ENCODE data around the gene PRPF6.
"Not testable (repeated sequence)": the region's sequence is repeated elsewhere in the genome, so short reads cannot be mapped to it uniquely, and the experiment has no call there.

The PRPF6 gene

GRCh38 chr20:64012385-64013154, 31.6 kb downstream of the PRPF6 start:
- DNase-seq (ENCODE audit: low read depth in 2 of 2) = not testable (repeated sequence)

DNA sequence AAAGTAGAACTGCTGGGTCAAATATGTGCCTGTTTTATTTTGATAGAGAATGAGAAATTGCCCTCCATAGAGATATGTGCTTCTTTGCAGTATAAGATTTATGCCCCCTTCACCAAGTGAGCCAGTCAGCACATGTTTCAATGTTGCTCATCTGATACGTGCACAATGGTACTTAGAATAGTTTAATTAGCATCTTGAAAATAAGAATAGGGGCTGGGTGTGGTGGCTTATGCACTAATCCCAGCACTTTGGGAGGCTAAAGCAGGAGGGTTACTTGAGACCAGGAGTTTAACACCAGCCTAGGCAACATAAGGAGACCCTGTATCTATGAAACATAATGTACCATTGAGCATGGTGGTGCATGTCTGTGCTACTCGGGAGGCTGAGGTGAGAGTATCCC, 34.7 kb downstream of the PRPF6 start:
- DNase-seq (ENCODE audit: low read depth in 2 of 2) = no peak

DNA sequence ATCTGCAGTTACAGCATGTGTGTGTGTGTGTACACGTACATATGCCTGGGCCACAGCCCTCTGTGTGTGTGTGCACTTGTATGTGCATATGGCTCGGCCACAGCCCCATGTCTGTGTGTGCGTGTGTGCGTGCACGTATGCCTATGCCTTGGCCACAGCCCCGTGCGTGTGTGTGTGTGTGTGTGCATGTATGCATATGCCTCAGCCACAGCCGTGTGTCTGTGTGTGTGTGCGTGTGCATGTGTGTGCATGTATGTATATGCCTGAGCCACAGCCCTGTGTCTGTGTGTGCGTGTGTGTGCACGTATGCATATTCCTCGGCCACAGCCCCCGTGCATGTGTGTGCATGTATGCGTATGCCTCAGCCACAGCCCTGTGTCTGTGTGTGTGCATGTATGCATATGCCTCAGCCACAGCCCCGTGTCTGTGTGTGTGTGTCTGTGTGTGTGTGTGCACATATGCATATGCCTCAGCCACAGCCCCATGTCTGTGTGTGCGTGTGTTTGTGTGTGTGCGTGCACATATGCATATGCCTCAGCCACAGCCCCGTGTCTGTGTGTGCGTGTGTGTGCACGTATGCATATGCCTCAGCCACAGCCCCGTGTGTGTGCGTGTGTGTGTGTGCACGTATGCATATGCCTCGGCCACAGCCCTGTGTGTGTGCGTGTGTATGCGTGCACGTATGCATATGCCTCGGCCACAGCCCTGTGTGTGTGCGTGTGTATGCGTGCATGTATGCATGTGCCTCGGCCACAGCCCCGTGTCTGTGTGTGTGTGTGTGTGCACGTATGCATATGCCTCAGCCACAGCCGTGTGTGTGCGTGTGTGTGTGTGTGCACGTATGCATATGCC, 40.4 kb downstream of the PRPF6 start:
- no peak for DNase-seq (ENCODE audit: low read depth in 2 of 2)

DNA sequence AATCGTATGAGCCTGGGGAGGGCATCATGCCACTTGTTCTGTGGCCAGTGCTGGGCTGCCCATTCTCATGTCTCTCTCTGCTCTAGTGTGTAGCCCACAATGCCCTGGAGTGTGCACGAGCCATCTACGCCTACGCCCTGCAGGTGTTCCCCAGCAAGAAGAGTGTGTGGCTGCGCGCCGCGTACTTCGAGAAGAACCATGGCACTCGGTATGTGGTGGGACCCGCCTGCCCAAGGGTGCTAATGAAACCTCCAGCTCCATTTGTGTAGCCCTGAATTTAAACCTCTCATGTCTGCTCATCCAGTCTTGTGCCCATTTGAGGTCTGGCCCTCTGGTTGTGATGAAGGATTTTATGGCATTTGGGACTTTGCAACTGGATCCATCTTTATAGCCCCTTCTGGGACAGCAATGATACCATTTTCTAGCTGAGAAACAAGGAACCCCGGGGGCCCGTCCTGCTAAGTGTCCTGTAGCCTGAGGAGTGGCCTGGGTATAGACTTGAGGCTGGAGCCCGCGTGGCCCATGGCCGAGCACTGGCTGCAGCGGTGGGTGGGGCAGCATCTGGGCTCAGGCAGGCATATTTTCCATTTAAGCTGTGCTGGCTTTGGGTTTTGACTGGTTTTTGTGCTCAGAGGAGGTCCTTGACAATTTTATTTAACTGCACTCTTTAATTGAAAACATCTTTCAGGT, 41.9 kb downstream of the PRPF6 start:
- DNase-seq (ENCODE audit: low read depth in 2 of 2) = no peak

- DNase-seq (ENCODE audit: low read depth in 2 of 2) = no peak
These were observed 42.6 kb downstream of the PRPF6 start for GRCh38 chr20:64023361-64024140.

DNA sequence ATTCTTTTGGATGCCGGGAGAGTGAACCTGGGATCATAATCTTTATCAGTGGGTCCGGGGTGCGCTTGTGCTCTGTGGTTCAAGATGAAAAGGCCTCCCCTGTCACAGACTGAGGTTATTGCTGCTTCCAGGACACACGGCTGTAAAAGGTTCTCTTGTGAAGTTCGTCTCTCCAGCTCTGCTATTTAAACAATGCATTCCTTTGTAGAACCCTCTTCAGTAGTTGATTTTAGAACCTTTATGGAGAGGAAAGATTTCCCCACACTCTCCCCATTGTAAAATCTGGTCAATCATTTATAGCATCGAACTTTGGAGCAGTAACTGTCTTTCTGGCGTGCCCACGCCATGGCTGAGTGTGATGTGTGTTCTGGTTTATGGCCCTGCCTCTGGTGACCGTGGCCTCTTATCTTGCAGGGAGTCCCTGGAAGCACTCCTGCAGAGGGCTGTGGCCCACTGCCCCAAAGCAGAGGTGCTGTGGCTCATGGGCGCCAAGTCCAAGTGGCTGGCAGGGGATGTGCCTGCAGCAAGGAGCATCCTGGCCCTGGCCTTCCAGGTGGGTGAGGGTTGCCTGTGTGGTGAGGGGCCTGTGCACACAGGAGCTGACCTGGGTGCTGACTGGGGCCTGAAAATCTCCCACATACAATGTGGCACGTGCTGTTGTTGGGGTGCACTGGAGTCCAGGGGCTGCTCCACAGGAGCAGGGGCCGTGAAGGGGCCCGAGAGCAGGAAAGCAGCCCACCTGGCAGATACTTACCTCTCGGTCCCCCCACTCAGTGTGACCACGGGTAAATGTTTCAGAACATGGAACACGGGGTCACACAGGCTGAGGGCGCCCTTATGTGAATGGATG, 43.4 kb downstream of the PRPF6 start:
- DNase-seq (ENCODE audit: low read depth in 2 of 2) = no peak

- no peak for DNase-seq (ENCODE audit: low read depth in 2 of 2)
These were observed 44.3 kb downstream of the PRPF6 start for GRCh38 chr20:64025101-64025825.

GRCh38 chr20:64025826-64026412, 45.0 kb downstream of the PRPF6 start:
- DNase-seq (ENCODE audit: low read depth in 2 of 2) = no peak

GRCh38 chr20:64027981-64028685, 47.2 kb downstream of the PRPF6 start:
- DNase-seq (ENCODE audit: low read depth in 2 of 2) = no peak

GRCh38 chr20:64029293-64030117, 48.6 kb downstream of the PRPF6 start:
- no peak for DNase-seq (ENCODE audit: low read depth in 2 of 2)

- DNase-seq (ENCODE audit: low read depth in 2 of 2) = no peak
These were observed 49.6 kb downstream of the PRPF6 start for GRCh38 chr20:64030371-64031134.

- DNase-seq (ENCODE audit: low read depth in 2 of 2) = no peak
These were observed 50.9 kb downstream of the PRPF6 start for GRCh38 chr20:64031822-64032314.

DNA sequence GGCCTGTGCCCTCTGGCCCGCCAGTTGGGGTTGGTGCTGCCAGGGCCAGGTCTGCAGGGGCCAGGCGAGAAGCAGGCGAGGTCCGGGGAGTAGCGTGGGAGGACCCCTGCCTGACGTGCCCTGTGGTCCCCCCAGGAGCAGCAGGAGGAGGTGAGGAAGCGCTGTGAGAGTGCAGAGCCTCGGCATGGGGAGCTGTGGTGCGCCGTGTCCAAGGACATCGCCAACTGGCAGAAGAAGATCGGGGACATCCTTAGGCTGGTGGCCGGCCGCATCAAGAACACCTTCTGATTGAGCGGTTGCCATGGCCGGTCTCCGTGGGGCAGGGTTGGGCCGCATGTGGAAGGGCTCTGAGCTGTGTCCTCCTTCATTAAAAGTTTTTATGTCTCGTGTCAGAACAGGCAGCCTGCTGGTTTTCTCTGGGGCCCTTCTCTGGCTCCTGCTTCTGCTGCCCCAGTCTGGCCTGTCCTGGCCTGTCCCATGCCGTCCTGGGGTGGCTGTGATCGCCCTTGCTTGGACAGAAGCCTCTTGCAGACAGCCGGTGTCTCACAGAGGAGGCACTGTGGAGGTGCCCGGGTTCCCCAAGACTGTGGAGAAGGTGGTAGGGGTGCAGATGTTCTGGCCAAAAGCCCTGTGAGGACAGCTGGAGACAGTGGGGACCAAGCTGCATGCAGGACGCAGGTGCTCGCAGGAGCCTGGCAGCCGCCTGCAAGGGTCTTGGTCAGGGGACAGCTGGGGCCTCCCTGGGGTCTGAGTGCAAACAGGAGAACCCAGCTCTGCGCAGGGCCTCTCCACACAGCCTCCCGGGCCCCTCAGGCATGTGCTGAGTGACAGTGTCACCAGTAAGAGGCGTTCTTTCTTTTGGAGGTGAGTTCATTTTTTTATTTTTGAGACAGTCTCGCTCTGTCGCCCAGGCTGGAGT, 52.0 kb downstream of the PRPF6 start:
- no peak for DNase-seq (ENCODE audit: low read depth in 2 of 2)

- DNase-seq (ENCODE audit: low read depth in 2 of 2) = no peak
These were observed 53.1 kb downstream of the PRPF6 start for GRCh38 chr20:64033981-64034493.

DNA sequence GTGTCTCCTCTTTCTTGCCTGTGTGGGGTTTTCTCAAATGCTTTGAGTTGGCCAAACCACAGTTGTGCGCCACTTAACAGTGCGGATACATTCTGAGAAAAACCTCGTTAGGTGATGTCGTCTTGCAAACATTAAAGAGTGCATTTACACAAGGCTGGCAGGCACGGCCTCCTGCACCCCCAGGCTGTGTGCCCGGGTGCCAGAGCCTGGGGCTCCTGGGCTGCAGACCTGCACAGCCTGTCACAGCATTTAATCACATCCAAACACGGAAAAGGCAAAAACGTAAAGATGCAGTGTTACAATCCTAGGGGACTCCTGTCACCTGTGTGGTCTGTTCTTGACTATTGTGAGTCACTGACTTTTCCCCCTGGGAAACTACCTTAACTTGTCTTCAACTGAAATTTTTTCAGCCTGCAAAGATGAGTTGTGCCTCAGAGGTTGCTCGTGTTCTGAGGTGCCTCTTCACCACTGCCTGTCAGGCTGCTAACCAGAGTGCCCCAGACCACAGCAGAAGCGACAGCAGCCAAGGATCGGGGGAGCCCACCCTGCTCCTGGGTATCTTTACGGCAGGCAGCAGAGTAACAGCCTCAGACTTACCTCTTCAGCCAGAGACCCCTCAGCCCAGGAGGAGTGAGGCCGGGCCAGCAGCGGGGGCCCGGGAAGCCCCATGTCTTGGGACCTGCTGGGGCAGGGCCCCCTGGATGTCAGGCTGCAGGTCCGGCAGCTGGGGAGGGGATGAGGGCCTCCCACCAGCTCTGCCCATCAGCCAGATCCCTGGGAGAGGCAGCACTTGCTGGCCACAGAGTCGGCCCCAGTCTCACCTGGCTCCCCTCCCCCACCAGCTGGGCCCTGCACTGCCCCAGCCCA, 54.4 kb downstream of the PRPF6 start:
- DNase-seq (ENCODE audit: low read depth in 2 of 2) = peak; percentile 32 to 37
